ENCODE measurements around the gene MRPL23.

GRCh38 chr11:1917523-1918435 lies 29.4 kb upstream of the MRPL23 start:
- TF ChIP-seq CTCF (IDR thresholded peaks at IDR 0.05) (peak; percentile 59 to 88 (median 78)), POLR2A (IDR thresholded peaks at IDR 0.05) (no peak)

Measured in adrenal gland (tissue), 5 donors.